IPS-15b (cell line): ENCODE data around the gene NFIX.

ENCODE experiments used
- H3K27me3 ChIP-seq: one replicate; pipeline ENCODE4 v1.6.1; 2013; ENCODE audit warnings: low read length; ENCODE audit not compliant: control insufficient read depth, insufficient read depth
- H3K36me3 ChIP-seq: one replicate; pipeline ENCODE4 v1.6.1; 2013; ENCODE audit warnings: low read length; ENCODE audit not compliant: control insufficient read depth, insufficient read depth
- H3K4me1 ChIP-seq: one replicate; pipeline ENCODE4 v1.6.1; 2013; ENCODE audit warnings: mild to moderate bottlenecking, low read length; ENCODE audit not compliant: control insufficient read depth, insufficient read depth
- H3K4me3 ChIP-seq: one replicate; pipeline ENCODE4 v1.5.1; 2013; ENCODE audit warnings: low read depth, low read length
- H3K9ac ChIP-seq: one replicate; pipeline ENCODE4 v1.6.1; 2013; ENCODE audit warnings: low read depth, mild to moderate bottlenecking, low read length
- H3K9me3 ChIP-seq: one replicate; pipeline ENCODE4 v1.6.1; 2013; ENCODE audit warnings: mild to moderate bottlenecking, low read length; ENCODE audit not compliant: control insufficient read depth, insufficient read depth

NFIX gene

DNA sequence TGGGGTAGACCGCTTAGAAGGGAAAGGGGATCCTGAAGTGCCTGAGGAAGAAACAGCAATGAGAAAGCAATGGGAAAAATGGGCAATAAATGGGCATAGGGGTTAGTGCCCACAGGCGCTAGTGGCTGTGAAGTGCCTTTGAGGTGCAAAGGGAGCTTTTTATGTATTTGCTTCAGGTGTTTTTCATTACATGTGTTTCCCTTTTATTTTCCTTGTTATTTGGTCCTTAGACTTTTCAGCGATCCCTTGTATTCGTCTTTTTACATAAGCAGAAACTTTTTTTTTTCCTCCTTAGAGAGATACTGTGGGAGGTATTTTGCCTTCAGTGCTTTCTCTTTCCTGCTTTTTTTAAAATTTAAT is 19.6 kb downstream of the NFIX start:
- Histone ChIP-seq H3K9me3 (no peaks in the 10 kb centered on the region), H3K4me1 (peaks cover 19% of the 10 kb centered on the region), H3K27me3 (peaks cover 100% of the 10 kb centered on the region), H3K4me3 (no peak overlapping the region), H3K36me3 (no peaks in the 10 kb centered on the region), H3K9ac (no peak overlapping the region)

DNA sequence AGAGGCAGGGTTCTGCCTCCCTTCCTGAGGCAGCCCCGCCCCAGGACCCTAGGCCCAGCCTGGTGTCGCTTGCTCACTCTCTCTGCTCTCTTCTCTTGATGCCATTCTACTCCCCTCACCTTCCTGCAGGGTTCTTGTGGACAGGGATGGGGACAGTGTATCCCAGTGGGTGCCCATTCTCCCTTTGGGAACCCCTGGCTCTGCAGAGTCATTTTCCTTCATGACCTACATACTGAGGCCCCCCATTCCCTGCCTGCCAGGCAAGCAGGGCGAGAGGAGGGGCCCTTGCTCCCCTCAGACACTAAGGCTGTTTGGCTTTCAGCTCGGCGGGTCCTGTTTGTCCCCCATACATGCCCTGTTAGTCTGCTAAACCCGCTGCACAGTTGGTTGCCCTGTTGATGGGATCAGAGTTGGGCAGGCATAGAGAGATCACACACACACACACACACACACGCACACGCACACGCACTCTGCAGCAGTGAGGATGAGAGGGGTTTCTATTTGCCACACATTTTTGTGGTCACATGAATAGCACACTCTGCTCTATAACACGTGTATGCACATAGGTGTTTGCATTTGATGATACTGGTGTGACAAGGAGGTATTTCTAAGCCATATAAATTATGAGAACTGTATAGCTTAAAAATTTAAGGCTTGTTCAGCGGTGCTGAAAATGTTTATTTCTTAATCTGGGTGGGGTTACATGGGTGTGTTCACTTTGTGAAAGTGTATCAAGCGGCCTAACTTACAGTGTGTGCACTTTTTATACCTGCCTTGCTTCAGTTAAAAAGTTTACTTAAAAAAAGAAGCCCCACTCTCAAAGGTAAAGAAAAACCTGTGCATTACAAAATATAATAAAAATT is 20.3 kb downstream of the NFIX start:
- Histone ChIP-seq H3K27me3 (peaks cover 100% of the 10 kb centered on the region), H3K9me3 (no peaks in the 10 kb centered on the region), H3K36me3 (no peaks in the 10 kb centered on the region), H3K4me3 (peak overlapping the region; percentile 26), H3K4me1 (peaks cover 21% of the 10 kb centered on the region), H3K9ac (no peak overlapping the region)

- H3K36me3 ChIP-seq: no peaks in the 10 kb centered on the region
- H3K9ac ChIP-seq: no peak overlapping the region
- no peaks in the 10 kb centered on the region for H3K9me3 ChIP-seq
- no peak overlapping the region for H3K4me3 ChIP-seq
- peaks cover 26% of the 10 kb centered on the region for H3K4me1 ChIP-seq
- H3K27me3 ChIP-seq: peaks cover 100% of the 10 kb centered on the region
Observed at GRCh38 chr19:13016245-13016627, 21.0 kb downstream of the NFIX start.

DNA sequence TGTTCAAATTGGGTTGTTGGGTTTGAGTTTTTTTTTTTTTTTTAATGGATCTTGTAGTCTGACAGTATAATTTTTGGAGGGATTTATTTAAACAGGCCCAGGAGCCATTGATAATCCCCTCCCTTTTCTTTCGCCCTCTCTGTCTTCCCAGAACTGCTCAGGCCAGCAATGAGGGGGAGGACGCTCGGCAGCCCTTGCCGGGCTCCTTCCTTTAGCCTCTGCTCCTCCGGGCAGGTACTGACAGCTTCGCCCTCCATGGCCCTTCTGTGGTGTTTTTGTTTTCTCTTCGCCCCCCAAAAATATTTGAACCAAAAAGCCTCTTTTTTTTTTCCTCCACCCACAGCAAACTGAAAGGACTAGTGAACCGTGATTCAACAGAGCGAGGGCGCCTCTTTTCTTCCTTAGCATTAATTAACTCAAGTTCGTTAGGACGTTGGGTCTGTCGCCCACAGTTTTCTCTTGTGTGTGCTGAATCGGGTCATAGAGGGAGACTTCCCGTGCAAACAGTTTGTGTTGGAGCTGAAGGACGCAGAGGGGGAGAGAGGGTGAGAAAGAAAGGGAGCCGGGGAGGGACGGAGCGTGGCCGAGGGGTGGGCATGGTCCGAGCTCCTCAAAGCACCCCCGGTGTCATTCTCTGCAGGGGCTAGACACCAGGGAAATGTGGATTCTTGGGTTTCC is 21.5 kb downstream of the NFIX start:
- Histone ChIP-seq H3K27me3 (peaks cover 100% of the 10 kb centered on the region), H3K9ac (no peak overlapping the region), H3K4me3 (peak overlapping the region; percentile 16), H3K36me3 (no peaks in the 10 kb centered on the region), H3K9me3 (no peaks in the 10 kb centered on the region), H3K4me1 (peaks cover 27% of the 10 kb centered on the region)

DNA sequence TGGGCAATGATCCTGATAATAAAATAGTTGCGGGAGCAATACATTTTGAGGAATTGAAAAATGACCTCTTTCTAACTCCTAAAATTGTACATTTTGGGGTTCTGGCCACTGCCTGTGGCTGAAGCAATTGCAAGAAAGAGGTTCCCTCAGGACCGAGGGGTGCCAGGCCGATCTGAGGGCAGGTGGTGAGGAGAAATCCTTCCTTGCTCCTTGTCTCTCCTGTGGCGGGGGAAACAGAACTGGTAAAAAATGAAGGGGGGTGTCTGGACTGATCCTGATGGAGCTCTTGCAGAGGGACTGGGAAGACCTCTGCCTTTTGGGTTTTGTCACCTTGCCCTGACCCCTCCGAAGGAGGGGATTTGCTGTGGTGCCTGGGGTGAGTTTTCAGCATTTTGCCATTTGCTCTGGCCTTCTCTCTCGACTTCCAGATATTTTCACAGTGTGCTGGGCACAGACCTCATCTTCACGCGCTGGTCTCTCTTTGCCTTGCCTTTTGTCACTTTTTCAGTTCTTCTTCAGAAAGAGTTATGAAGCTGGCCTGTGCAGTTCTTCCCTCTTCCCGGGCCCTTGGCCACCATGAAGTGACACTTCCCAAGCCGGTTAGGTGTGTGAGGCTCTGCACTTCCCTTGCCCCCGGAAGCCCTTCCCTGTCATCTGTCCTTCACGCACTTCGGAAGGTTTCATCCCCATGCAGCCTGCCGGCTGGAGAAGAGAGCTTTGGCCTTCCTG is 22.2 kb downstream of the NFIX start:
- Histone ChIP-seq H3K4me1 (peaks cover 28% of the 10 kb centered on the region), H3K27me3 (peaks cover 100% of the 10 kb centered on the region), H3K9me3 (no peaks in the 10 kb centered on the region), H3K9ac (no peak overlapping the region), H3K4me3 (peak overlapping the region; percentile 16), H3K36me3 (no peaks in the 10 kb centered on the region)

- H3K4me3 ChIP-seq: peak overlapping the region; percentile 22
- no peak overlapping the region for H3K9ac ChIP-seq
- no peaks in the 10 kb centered on the region for H3K9me3 ChIP-seq
- H3K4me1 ChIP-seq: peaks cover 28% of the 10 kb centered on the region
- no peaks in the 10 kb centered on the region for H3K36me3 ChIP-seq
- H3K27me3 ChIP-seq: peaks cover 100% of the 10 kb centered on the region
Observed at GRCh38 chr19:13018035-13018914, 23.0 kb downstream of the NFIX start.

DNA sequence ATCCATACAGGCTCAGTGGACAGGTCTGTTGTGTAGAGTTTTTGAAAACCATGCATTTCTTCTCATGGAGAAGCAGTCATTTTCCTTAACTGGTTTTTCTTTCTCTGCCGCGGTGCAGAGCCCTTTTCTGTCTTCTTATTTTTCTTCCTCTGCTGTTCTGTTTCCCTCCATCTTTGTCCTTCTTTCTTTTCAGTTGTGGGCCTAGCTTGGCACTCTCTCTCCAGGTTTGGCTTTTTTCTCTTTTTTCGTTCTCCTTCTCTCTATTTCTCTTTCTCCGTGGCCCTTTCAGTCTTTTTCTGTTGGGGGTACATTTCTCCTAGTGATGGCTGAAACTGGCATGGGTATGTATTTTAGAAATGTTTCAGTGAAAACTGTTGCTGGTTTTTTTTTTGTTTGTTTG is 24.1 kb downstream of the NFIX start:
- no peaks in the 10 kb centered on the region for H3K9me3 ChIP-seq
- no peak overlapping the region for H3K4me3 ChIP-seq
- H3K27me3 ChIP-seq: peaks cover 100% of the 10 kb centered on the region
- H3K4me1 ChIP-seq: peaks cover 28% of the 10 kb centered on the region
- no peaks in the 10 kb centered on the region for H3K36me3 ChIP-seq
- H3K9ac ChIP-seq: no peak overlapping the region

DNA sequence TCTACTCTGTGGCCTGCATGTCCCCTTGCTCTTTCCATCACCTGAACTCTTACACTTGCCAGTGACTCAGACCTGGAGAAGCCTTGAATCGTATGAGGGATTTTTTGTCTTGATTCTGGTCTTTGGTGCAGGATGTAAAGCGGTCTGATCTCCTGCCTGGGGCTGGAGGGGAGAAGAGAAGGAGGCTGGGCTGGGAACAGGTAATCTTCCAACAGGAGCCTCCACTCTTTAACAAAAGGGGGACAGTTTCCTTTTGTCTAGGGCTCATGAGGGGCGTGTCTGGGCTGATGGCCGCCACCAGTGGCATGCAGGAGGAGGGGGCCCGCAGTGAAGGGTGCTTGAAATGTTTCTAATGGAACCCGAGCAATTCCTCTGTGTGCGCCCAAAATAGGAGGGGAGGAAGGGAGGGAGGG is 24.7 kb downstream of the NFIX start:
- peaks cover 100% of the 10 kb centered on the region for H3K27me3 ChIP-seq
- H3K9ac ChIP-seq: no peak overlapping the region
- H3K4me1 ChIP-seq: peaks cover 28% of the 10 kb centered on the region

GRCh38 chr19:13022111-13022858 is 27.0 kb downstream of the NFIX start:
- peaks cover 100% of the 10 kb centered on the region for H3K27me3 ChIP-seq
- peaks cover 22% of the 10 kb centered on the region for H3K4me1 ChIP-seq
- H3K9ac ChIP-seq: no peak overlapping the region

More for the DNA sequence above, 24.7 kb downstream of the NFIX start:
- Histone ChIP-seq H3K9me3 (no peaks in the 10 kb centered on the region), H3K4me3 (peak overlapping the region; percentile 26), H3K36me3 (no peaks in the 10 kb centered on the region)

DNA sequence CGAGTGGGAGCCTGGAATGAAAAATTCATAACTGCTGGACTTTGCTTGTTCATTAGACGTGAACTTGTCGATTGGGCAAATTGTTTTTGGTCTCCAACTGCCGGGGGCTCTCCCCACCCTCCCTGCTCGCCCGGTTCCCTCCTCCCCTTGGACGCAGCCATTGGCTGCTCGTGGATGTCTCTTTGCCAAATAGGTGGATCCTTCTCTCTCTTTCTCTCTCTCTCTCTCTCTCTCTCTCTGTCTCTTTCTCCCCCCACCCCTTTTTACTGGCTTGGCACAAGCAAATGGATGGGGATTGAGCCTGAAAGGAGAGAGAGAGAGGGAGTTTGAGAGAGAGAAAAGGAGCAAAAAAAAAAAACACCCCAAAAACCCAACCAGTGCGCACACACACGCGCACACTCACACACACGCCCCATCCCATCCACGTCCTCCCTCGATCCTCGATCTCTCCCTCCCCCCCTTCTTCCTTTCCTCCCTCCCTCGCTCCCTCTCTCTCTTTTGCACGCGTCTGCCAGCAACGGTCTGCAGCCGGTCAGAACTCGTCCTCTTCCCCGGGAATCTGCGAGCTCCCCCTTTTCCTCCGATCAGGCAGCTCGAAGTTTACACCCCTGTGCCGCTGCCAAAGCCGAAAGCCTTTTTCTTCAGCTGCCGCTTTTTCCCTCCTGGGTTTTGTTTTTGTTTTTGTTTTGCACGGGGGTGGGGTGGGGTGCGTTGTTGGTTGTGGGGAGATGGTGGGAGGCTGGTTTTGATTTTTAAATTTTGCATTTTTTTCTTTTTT is 27.8 kb downstream of the NFIX start:
- Histone ChIP-seq H3K4me3 (peak overlapping the region; percentile 31), H3K27me3 (peaks cover 100% of the 10 kb centered on the region), H3K4me1 (peaks cover 14% of the 10 kb centered on the region), H3K9ac (no peak overlapping the region), H3K9me3 (no peaks in the 10 kb centered on the region), H3K36me3 (no peaks in the 10 kb centered on the region)

More at GRCh38 chr19:13022111-13022858, 27.0 kb downstream of the NFIX start:
- no peaks in the 10 kb centered on the region for H3K9me3 ChIP-seq
- peak overlapping the region; percentile 30 for H3K4me3 ChIP-seq
- no peaks in the 10 kb centered on the region for H3K36me3 ChIP-seq
